NCI-H226 (cell line): ENCODE results near the gene DDX39B.
"Not testable (repeated sequence)": the region's sequence is repeated elsewhere in the genome, so short reads cannot be mapped to it uniquely, and the experiment has no call there.

ENCODE experiments used
- DNase-seq: peaks from one replicate; pipeline ENCODE4 v3.0.0-alpha.2; 2015

Gene DDX39B

GRCh38 chr6:31575335-31575901 lies 33.6 kb upstream of the DDX39B start, which contains the start of gene TNF:
Gene TNF (plus strand): TSS chr6:31575565. CDS start chr6:31575742, 177 bp downstream.
- DNase-seq, result no peak

GRCh38 chr6:31574106-31575061 lies 32.6 kb upstream of the DDX39B start:
- no peak for DNase-seq

- DNase-seq, result no peak
Observed at GRCh38 chr6:31573239-31574105, 31.7 kb upstream of the DDX39B start.

GRCh38 chr6:31572041-31572911 lies 30.5 kb upstream of the DDX39B start, which contains the start of gene LTA:
Gene LTA (plus strand): TSS chr6:31572289. CDS start chr6:31572743, 454 bp downstream.
- no peak for DNase-seq

- no peak for DNase-seq
Observed at GRCh38 chr6:31569861-31570536, 28.2 kb upstream of the DDX39B start.

- DNase-seq, result no peak
Observed at GRCh38 chr6:31568537-31568961, 26.7 kb upstream of the DDX39B start.

- no peak for DNase-seq
Observed at GRCh38 chr6:31567531-31568370, 25.9 kb upstream of the DDX39B start.

GRCh38 chr6:31560697-31561058 lies 18.9 kb upstream of the DDX39B start:
- no peak for DNase-seq

GRCh38 chr6:31559958-31560696 lies 18.3 kb upstream of the DDX39B start:
- peak; percentile 90 for DNase-seq

- DNase-seq, result no peak
Observed at GRCh38 chr6:31559606-31559957, 17.8 kb upstream of the DDX39B start.

GRCh38 chr6:31558631-31559500 lies 17.1 kb upstream of the DDX39B start:
- DNase-seq, result peak; percentile 70

GRCh38 chr6:31558318-31558625 lies 16.5 kb upstream of the DDX39B start:
- no peak for DNase-seq

GRCh38 chr6:31557443-31558317 lies 15.9 kb upstream of the DDX39B start:
- no peak for DNase-seq

GRCh38 chr6:31556307-31556706 lies 14.5 kb upstream of the DDX39B start:
- no peak for DNase-seq

- DNase-seq, result not testable (repeated sequence)
Observed at GRCh38 chr6:31551371-31551770, 9.6 kb upstream of the DDX39B start.

- no peak for DNase-seq
Observed at GRCh38 chr6:31548544-31548873, 6.7 kb upstream of the DDX39B start.

GRCh38 chr6:31547727-31548543 lies 6.1 kb upstream of the DDX39B start:
- DNase-seq, result no peak
